RWPE2 (cell line): ENCODE data around the gene LTN1.

Experiments used
- ATAC-seq: fragments of 200-7000 bp; cut with Tn5 transposase; 3 replicates; pipeline ENCODE4 v1.9.1; 2021; ENCODE audit warnings: low read depth
- DNase-seq: peaks from one replicate; pipeline ENCODE4 v3.0.0-alpha.2; 2020; ENCODE audit warnings: low spot score
- H3K27ac ChIP-seq: fragments of 450-650 bp; 2 replicates; pipeline ENCODE4 v1.5.1; 2017; ENCODE audit warnings: mild to moderate bottlenecking; ENCODE audit not compliant: poor library complexity, severe bottlenecking
- H3K27me3 ChIP-seq: fragments of 250-450 bp; sonication (Bioruptor Pico); 2 replicates; pipeline ENCODE4 v1.5.1; 2021; ENCODE audit warnings: mild to moderate bottlenecking, moderate library complexity; ENCODE audit not compliant: insufficient read depth, poor library complexity, severe bottlenecking
- H3K36me3 ChIP-seq: fragments of 250-450 bp; sonication (Bioruptor Pico); 2 replicates; pipeline ENCODE4 v1.5.1; 2020; ENCODE audit warnings: low read depth, mild to moderate bottlenecking, moderate library complexity
- H3K4me1 ChIP-seq: fragments of 250-450 bp; sonication (Bioruptor Pico); 2 replicates; pipeline ENCODE4 v1.5.1; 2021; ENCODE audit warnings: mild to moderate bottlenecking, moderate library complexity; ENCODE audit not compliant: insufficient read depth, poor library complexity, severe bottlenecking
- H3K4me3 ChIP-seq: fragments of 250-450 bp; sonication (Bioruptor Pico); 2 replicates; pipeline ENCODE4 v1.5.1; 2021; ENCODE audit warnings: mild to moderate bottlenecking, moderate library complexity; ENCODE audit not compliant: severe bottlenecking
- H3K9me3 ChIP-seq: fragments of 250-450 bp; sonication (Bioruptor Pico); 2 replicates; pipeline ENCODE4 v1.5.1; 2021; ENCODE audit warnings: mild to moderate bottlenecking, moderate library complexity; ENCODE audit not compliant: severe bottlenecking
- CTCF ChIP-seq: fragments of 450-650 bp; IDR thresholded peaks from one replicate; pipeline ENCODE4 v1.5.1; 2017; ENCODE audit warnings: mild to moderate bottlenecking, moderate library complexity; ENCODE audit not compliant: poor library complexity, severe bottlenecking

Gene LTN1

GRCh38 chr21:28986677-28987076, 6.0 kb downstream of the LTN1 start:
- no peaks in the 10 kb centered on the region for H3K9me3 ChIP-seq
- H3K4me1 ChIP-seq: peaks cover 9% of the 10 kb centered on the region
- no peak overlapping the region for H3K4me3 ChIP-seq
- H3K27me3 ChIP-seq: no peaks in the 10 kb centered on the region
- DNase-seq: no peak
- peaks cover 59% of the 10 kb centered on the region for H3K36me3 ChIP-seq
- ATAC-seq: no peak
- H3K27ac ChIP-seq: no peak overlapping the region
- no peak for TF ChIP-seq CTCF

- no peak overlapping the region for H3K27ac ChIP-seq
- DNase-seq (no peak), ATAC-seq (no peak)
- H3K4me3 ChIP-seq: no peak overlapping the region
- no peak for TF ChIP-seq CTCF
- no peaks in the 10 kb centered on the region for H3K9me3 ChIP-seq
- no peaks in the 10 kb centered on the region for H3K4me1 ChIP-seq
- peaks cover 95% of the 10 kb centered on the region for H3K36me3 ChIP-seq
- H3K27me3 ChIP-seq: no peaks in the 10 kb centered on the region
Observed at GRCh38 chr21:28982637-28983036, 10.0 kb downstream of the LTN1 start.

- Histone ChIP-seq H3K36me3 (peaks cover 90% of the 10 kb centered on the region), H3K27ac (no peak overlapping the region), H3K4me1 (no peaks in the 10 kb centered on the region), H3K27me3 (no peaks in the 10 kb centered on the region), H3K9me3 (no peaks in the 10 kb centered on the region), H3K4me3 (no peak overlapping the region)
- TF ChIP-seq CTCF: no peak
- DNase-seq (no peak), ATAC-seq (no peak)
Observed at GRCh38 chr21:28979092-28979491, 13.6 kb downstream of the LTN1 start.

GRCh38 chr21:28975397-28975796, 17.3 kb downstream of the LTN1 start:
- no peaks in the 10 kb centered on the region for H3K9me3 ChIP-seq
- H3K27me3 ChIP-seq: no peaks in the 10 kb centered on the region
- DNase-seq (no peak), ATAC-seq (no peak)
- H3K4me3 ChIP-seq: no peak overlapping the region
- TF ChIP-seq CTCF: no peak
- peaks cover 76% of the 10 kb centered on the region for H3K36me3 ChIP-seq
- H3K27ac ChIP-seq: no peak overlapping the region
- H3K4me1 ChIP-seq: no peaks in the 10 kb centered on the region

- no peak for TF ChIP-seq CTCF
- Histone ChIP-seq H3K4me1 (no peaks in the 10 kb centered on the region), H3K36me3 (peaks cover 76% of the 10 kb centered on the region), H3K9me3 (no peaks in the 10 kb centered on the region), H3K27me3 (no peaks in the 10 kb centered on the region), H3K4me3 (no peak overlapping the region), H3K27ac (no peak overlapping the region)
- ATAC-seq (no peak), DNase-seq (no peak)
Observed at GRCh38 chr21:28974531-28975227, 18.0 kb downstream of the LTN1 start.
